DOHH2 (cell line): ENCODE results near the gene TMEM244.

Source experiments
- H3F3A ChIP-seq: fragments of 200-600 bp; sonication (generic), shearing (Covaris generic); 2 replicates; pipeline ENCODE4 v1.6.0; 2016; ENCODE audit warnings: antibody characterized with exemption, mild to moderate bottlenecking; ENCODE audit not compliant: control insufficient read depth, insufficient read depth
- H3K27ac ChIP-seq: fragments of 200-600 bp; sonication (generic); 2 replicates; pipeline ENCODE4 v1.5.1; 2014; ENCODE audit warnings: low read depth, mild to moderate bottlenecking, low read length, moderate library complexity
- H3K27me3 ChIP-seq: fragments of 200-600 bp; sonication (generic); 2 replicates; pipeline ENCODE4 v1.6.1; 2014; ENCODE audit warnings: mild to moderate bottlenecking, low read length, mixed read lengths; ENCODE audit not compliant: control insufficient read depth
- H3K36me3 ChIP-seq: fragments of 200-600 bp; sonication (generic); 2 replicates; pipeline ENCODE4 v1.6.1; 2014; ENCODE audit warnings: mild to moderate bottlenecking, low read length, moderate library complexity, mixed read lengths; ENCODE audit not compliant: control insufficient read depth
- H3K4me1 ChIP-seq: fragments of 200-600 bp; sonication (generic); 2 replicates; pipeline ENCODE4 v1.6.1; 2014; ENCODE audit warnings: mild to moderate bottlenecking, low read length, mixed read lengths; ENCODE audit not compliant: control insufficient read depth
- H3K4me2 ChIP-seq: fragments of 200-600 bp; sonication (generic); 2 replicates; pipeline ENCODE4 v1.6.0; 2014; ENCODE audit warnings: mild to moderate bottlenecking, low read length, moderate library complexity
- H3K4me3 ChIP-seq: fragments of 200-600 bp; sonication (generic); 2 replicates; pipeline ENCODE4 v1.5.1; 2014; ENCODE audit warnings: mild to moderate bottlenecking, low read length, mixed read lengths
- H3K79me2 ChIP-seq: fragments of 200-600 bp; sonication (generic); 2 replicates; pipeline ENCODE4 v1.6.1; 2014; ENCODE audit warnings: mild to moderate bottlenecking, low read length, mixed read lengths; ENCODE audit not compliant: control insufficient read depth
- H3K9me2 ChIP-seq: fragments of 200-600 bp; sonication (generic); replicated peaks from 2 replicates; pipeline ENCODE4 v1.6.1; 2014; ENCODE audit warnings: mild to moderate bottlenecking, low read length, mixed read lengths; ENCODE audit not compliant: control insufficient read depth
- H3K9me3 ChIP-seq: fragments of 200-600 bp; sonication (generic); 2 replicates; pipeline ENCODE4 v1.6.1; 2014; ENCODE audit warnings: antibody characterized with exemption, low read length, mixed read lengths; ENCODE audit not compliant: control insufficient read depth, insufficient read depth
- H4K20me1 ChIP-seq: fragments of 200-600 bp; sonication (generic); 2 replicates; pipeline ENCODE4 v1.6.0; 2014; ENCODE audit warnings: low read depth, mild to moderate bottlenecking, antibody characterized with exemption, low read length, moderate library complexity; ENCODE audit not compliant: control insufficient read depth, insufficient read depth
- CTCF ChIP-seq: fragments of 200-600 bp; sonication (generic); IDR thresholded peaks from one replicate; pipeline ENCODE4 v1.5.1; 2014; ENCODE audit warnings: antibody characterized with exemption, mild to moderate bottlenecking, low read depth, low read length; ENCODE audit not compliant: poor library complexity, severe bottlenecking
- EZH2phosphoT487 ChIP-seq: fragments of 200-600 bp; sonication (generic); IDR thresholded peaks from 2 replicates; pipeline ENCODE4 v1.6.1; 2017; ENCODE audit warnings: borderline replicate concordance, mild to moderate bottlenecking, antibody characterized with exemption, low read length, moderate library complexity, mixed read lengths

The TMEM244 gene

DNA sequence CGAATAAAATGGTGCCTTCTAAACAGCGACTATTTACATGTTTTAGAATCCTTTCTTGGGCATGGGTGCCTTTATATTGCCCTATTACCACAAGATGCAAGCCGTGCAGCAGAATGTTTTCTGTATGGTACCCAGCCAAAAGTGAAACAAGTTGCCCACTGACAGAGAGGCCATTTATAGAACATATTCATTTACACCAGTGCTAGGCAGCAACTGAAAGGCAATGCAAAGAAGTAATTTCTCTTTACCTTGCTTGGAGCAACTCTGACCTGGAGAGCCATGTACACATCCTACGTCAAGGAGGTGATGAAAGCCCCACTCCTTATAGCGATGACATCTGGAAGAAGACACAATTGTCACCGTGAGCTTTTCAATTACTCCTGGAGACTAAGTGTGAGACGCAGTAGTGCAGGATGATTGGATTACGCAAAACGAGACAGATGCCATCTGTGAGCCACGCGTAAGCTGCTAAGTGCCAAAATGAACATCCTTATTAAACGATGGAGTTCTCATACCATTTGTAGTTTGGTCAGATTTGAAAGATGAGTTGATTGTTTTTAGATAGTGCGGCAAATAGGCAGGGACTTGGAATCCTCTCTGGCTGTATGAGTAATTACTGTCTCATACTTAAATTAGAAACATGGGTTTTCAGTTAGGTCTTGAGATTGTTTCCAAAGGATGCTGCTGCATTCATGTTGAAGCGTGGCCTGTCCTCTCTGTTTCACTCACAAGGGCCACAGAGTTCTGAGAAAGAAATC lies at the start of gene TMEM244:
TSS of gene TMEM244 (minus strand) at position 408 of the 758 bp plus-strand sequence. CDS start at position 281, 127 bp downstream.
- no peaks in the 10 kb centered on the region for H3K27me3 ChIP-seq
- no peaks in the 10 kb centered on the region for H3K79me2 ChIP-seq
- no peaks in the 10 kb centered on the region for H3K36me3 ChIP-seq
- H3K9me2 ChIP-seq: no peaks in the 10 kb centered on the region
- H3K27ac ChIP-seq: no peak within 1 kb of the TSS
- TF ChIP-seq EZH2phosphoT487 (no peak), CTCF (no peak)
- H3K4me1 ChIP-seq: no peaks in the 10 kb centered on the region
- no peak within 1 kb of the TSS for H3K4me2 ChIP-seq
- H3F3A ChIP-seq: no peaks in the 10 kb centered on the region
- H4K20me1 ChIP-seq: no peaks in the 10 kb centered on the region
- H3K9me3 ChIP-seq: no peaks in the 10 kb centered on the region
- no peak within 1 kb of the TSS for H3K4me3 ChIP-seq

DNA sequence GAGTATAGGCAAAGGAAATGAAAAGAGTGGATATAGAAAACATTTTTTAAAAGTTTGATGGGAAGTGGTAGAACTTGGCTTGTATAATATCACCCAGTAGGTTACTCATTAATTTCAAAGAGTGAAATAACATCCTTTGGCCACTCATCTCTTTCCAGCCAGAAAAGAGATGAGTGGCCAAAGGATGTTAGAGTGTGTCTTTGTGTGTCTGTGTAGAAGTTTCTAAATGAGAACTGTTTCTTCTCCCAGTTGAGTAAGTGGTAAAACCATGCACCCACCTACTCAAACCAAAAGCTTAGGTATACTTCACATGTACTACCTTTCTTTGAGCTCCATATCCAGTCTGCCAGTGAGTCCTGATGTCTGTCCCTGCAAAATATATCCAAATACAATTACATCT lies 47.7 kb upstream of the TMEM244 start:
- no peaks in the 10 kb centered on the region for H4K20me1 ChIP-seq
- no peaks in the 10 kb centered on the region; the same call in 1 of the 2 replicates for H3K27me3 ChIP-seq
- peaks cover 13% of the 10 kb centered on the region for H3K4me1 ChIP-seq
- no peak overlapping the region for H3K27ac ChIP-seq
- no peak overlapping the region for H3K4me3 ChIP-seq
- H3F3A ChIP-seq: no peaks in the 10 kb centered on the region
- H3K79me2 ChIP-seq: no peaks in the 10 kb centered on the region
- H3K9me3 ChIP-seq: no peaks in the 10 kb centered on the region
- H3K9me2 ChIP-seq: no peaks in the 10 kb centered on the region
- TF ChIP-seq EZH2phosphoT487: no peak
- no peak for TF ChIP-seq CTCF
- H3K36me3 ChIP-seq: no peaks in the 10 kb centered on the region
- no peak overlapping the region for H3K4me2 ChIP-seq

- no peaks in the 10 kb centered on the region for H3K79me2 ChIP-seq
- H4K20me1 ChIP-seq: no peaks in the 10 kb centered on the region
- no peaks in the 10 kb centered on the region for H3K36me3 ChIP-seq
- no peaks in the 10 kb centered on the region for H3K9me3 ChIP-seq
- H3K27ac ChIP-seq: no peak overlapping the region
- peaks cover 13% of the 10 kb centered on the region for H3K4me1 ChIP-seq
- no peaks in the 10 kb centered on the region for H3K9me2 ChIP-seq
- no peaks in the 10 kb centered on the region; the same call in 1 of the 2 replicates for H3K27me3 ChIP-seq
- H3F3A ChIP-seq: no peaks in the 10 kb centered on the region
- H3K4me2 ChIP-seq: no peak overlapping the region
- no peak overlapping the region for H3K4me3 ChIP-seq
- no peak for TF ChIP-seq CTCF
Observed at GRCh38 chr6:129908356-129908755, 47.2 kb upstream of the TMEM244 start.
